HG02642 (cell line): ENCODE results near the gene UTP25.

Source experiments
- ATAC-seq: cut with Tn5 transposase; IDR thresholded peaks from one replicate; pipeline ENCODE4 v1.9.1; 2021; ENCODE audit warnings: mild to moderate bottlenecking; ENCODE audit not compliant: unreplicated experiment, poor library complexity

The UTP25 gene

DNA sequence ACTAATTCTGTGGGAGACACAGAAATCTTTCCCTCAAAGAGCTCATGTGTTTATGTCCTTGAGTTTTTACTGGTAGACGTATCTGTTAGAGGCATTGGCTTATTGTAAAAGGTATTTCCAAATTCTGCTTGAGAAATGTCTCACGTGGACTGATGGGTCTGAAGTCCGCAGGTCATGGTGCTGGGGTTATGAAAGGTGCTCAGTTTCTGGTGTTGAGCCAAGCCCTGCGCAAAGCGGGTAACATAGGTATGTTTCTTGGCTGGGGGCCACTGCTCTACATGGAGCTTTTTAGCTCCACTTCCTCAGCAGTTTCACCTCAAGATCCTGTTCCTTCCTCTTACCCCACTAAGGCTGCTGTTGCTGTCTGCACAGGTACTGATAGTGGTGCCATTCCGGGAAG lies 10.8 kb downstream of the UTP25 start:
- ATAC-seq = no peak

GRCh38 chr1:209839875-209840546 lies 12.2 kb downstream of the UTP25 start:
- no peak for ATAC-seq

DNA sequence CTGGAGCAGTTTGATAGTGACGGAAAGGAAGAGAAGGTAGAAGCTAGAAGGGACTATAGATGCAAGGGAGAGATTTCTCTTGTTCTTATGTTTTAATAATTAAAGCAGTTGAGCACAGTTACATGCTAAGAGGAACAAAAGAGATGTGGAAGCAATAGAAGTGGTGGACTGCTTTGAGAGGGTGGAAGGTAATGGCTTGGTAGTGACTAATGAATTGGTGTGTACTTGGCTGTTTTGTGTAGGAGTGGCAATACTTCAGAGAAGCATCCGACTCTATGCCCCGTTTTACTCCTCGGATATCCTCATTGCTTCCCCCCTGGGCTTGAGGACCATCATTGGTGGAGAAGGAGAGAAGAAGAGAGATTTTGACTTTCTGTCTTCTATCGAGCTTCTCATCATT lies 12.8 kb downstream of the UTP25 start:
- no peak for ATAC-seq

DNA sequence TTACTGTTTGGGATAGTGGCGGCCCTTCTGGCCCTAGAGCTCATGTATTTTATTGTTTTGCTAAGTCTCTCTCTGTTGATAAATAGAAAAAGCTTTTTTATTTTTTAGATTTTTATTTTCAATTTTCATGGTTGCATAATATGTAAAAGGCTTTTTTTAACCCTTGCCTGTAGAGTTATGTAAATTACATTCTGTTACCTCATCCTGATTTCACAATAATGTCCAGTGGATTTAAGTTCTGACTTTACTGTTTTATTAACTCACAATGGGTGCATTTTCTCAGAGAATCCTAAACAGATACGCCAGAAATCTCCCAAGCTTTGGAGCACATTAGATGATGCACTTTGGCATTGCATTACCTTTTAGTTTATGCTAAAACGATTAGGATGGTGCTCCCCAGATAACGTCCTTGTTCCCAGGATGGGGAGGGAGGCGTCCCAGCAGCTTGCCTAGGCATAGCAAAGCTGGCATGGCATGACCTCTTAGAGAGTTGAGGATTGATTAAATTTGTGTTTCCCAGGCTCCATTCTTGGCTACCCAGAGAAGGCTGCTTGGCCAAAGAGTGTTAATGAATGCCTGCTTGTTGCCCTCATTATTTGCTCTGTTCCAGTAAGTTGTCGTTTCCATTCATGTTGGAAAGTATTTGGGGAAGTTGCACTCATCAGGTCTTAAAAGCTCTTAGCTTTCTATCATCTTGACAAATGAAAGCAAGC lies 17.1 kb downstream of the UTP25 start:
- no peak for ATAC-seq

GRCh38 chr1:209845408-209845725 lies 17.6 kb downstream of the UTP25 start:
- no peak for ATAC-seq

- ATAC-seq = no peak
Observed at GRCh38 chr1:209849388-209849787, 21.6 kb downstream of the UTP25 start.

- ATAC-seq = no peak
Observed at GRCh38 chr1:209850342-209850979, 22.7 kb downstream of the UTP25 start.

DNA sequence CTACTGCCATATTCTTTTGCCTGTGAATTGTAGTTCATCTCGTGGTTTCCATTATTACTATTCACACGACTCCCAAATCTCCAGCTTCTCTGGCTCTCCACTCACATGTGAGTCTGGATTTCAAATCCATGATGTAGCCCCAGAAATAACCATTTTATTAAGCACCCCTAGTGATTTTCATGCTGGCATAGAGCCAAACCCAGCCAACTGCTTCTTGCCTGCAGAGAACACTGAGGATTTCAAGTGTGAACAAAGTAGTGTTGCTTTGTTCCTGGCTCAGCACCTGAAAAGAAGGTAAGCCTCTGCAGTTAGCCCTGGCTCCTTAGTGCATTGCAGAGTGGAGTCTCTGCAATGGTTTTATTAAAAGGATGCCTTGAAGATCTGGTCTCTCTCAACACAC lies 25.9 kb downstream of the UTP25 start:
- ATAC-seq = no peak

- ATAC-seq = no peak
Observed at GRCh38 chr1:209854196-209854595, 26.4 kb downstream of the UTP25 start.

DNA sequence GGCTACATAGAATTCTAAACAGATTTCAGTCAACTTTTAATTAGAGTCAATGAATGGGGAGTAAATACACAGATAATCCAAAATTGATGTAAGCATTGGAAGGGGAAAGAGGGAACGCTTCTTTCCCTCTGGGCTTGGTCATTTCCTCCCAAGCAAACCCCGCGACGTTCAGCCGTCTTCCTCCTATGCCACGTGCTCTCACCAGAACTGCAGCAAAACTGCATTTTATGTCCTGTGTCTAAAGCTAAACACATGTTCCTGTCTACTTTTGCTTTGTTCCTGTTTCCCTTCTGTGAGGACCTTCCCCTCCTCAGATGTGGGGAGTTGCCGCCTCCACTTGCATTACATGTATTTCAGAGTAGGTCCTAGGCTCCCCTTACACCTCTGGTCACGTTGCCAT lies 27.2 kb downstream of the UTP25 start:
- no peak for ATAC-seq

- ATAC-seq = no peak
Observed at GRCh38 chr1:209855623-209856022, 27.9 kb downstream of the UTP25 start.

GRCh38 chr1:209858561-209859103 lies 30.9 kb downstream of the UTP25 start:
- no peak for ATAC-seq

- peak; percentile 95 for ATAC-seq
Observed at GRCh38 chr1:209860293-209860881, 32.6 kb downstream of the UTP25 start.

GRCh38 chr1:209861242-209861641 lies 33.5 kb downstream of the UTP25 start:
- no peak for ATAC-seq

DNA sequence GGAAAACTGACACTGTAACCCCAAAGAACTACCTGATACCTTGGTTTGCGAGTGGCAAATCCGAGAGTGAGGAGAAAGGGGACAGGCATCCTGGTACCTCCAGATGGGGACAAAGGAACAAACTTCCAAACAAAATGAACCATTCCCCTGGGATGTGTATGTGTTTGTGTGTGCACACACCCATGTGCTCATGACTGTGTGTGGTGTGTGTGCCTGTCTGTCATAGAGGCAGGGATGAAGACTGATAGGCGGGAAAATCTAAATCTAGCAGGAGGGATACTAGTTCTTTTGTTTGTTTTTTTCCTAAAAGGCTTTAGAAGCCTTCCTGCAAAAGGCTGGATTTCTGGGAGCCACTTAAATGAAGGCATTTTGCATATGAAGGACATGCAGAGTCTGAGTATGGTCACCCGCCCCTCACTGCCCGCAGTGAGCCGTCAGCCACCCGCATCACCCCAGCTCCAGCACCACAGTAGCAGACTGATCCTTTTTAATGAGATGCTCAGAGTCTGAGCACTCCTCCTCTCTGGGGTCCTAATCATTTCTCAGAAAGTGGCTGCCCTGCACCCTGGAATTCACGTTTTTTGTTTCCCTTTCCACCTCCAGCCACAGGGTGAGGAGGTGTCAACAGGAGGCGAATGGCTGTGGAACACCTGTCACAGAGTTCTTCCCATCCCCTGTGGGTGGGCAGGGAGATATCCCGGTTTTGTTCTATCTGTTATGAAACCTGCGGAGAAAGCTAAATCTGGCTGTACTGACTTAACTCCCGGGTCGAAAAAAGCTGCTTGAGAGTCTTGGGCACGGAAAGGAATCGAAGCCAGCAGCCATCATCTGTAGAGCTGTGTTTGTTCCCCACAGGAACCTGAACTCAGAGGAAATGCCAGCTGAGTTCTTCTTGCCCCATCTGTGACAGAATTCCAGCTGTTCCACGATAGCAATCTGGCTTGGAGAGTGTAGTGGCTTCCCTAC lies 34.9 kb downstream of the UTP25 start:
- no peak for ATAC-seq

DNA sequence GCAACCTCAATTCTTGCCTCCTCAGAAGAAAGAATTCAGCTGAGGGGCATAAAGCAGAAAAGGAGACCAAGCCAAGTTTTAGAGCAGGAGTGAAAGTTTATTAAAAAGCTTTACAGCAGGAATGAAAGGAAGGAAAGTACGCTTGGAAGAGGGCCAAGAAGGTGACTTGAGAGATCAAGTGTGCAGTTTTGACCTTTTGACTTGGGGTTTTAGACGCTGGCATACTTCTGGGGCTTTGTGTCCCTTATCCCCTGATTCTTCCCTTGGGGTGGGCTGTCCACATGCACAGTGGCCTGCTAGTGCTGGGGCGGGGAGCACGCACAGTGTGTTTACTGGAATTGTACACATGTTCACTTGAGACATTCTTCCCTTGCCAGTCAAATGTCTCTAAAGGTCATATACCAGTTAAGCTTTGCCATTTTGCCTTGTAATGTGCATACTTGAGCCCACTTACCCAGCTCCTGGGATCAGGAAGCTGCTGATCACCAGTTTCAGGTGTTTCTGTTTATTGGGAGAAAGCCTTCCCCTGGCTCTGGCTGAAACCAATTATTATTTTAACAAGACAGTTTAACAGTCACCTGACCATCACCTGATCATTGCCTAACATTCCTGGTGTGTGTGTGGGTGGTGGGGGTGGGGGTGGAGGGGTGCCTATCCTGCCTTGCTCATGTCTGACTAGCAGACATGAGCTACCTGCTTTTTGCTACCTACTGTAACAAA lies 36.2 kb downstream of the UTP25 start:
- no peak for ATAC-seq

DNA sequence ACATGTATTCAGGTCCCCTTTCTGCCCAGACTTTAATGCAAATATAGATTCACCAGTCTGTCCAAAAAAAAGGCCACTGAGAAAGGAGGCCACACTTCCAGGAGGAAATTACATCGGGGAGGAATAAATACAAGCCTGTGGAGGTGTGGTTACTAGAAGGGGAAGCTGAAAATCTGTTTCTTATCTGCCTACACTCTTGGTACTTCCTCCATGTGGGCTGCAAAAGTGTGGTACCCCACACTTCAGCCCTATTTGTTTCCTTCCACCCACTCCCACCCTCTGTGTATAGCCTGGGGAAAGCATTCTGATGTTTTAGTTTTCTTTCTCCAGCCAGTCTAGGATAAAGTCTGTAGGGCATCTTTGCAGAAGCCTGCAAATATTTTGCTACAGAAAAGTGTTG lies 38.4 kb downstream of the UTP25 start:
- no peak for ATAC-seq

DNA sequence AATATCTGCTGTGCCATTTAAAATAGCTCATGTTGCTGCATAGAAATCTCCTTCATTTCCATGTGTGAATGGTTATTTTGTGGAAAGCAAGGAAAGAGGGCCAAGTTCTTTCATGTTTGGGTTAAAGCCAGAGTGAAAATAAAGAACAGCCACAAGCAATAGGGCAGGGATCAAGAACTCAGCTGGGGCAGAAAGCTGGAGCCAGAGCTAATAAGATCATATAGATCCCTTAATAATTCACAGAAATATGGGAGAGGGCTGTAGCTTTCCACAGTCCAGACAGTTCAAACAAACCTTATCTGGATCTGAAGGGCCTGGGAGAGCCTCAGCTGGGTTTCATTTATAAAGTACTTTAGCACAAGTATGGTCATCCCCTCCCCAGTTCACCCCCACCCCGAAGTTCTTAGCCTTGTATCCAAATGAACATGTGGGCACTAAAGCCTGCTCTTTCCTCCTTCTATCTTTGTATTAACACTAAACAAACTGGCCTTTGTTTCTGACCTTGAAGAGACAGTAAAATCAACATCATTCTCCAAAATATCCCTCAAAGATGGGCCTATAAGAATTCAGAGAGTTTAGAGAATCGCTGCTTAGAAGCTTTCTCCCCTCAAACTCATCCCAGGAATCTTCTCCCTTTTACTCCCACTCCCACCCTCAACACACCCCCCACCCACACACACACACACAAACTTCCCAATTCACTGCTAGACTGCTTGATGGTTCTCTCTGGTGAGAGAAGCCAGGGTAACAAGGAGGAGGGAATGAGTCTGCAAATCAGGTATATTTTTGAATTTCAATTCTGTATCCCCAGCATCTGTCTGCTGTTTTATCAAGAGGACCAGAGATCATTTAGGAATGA lies 41.7 kb downstream of the UTP25 start:
- ATAC-seq = no peak
